Germinal center (tissue), 1 donor: Measurements from ENCODE around the gene F11.
"Not testable (repeated sequence)": the region's sequence is repeated elsewhere in the genome, so short reads cannot be mapped to it uniquely, and the experiment has no call there.

Experiments
- DNase-seq: peaks from one replicate; pipeline ENCODE4 v3.0.0; 2012; ENCODE audit warnings: mixed read lengths, low spot score

Gene F11

GRCh38 chr4:186265683-186266652 is at the start of gene F11:
Gene F11, plus strand, starts transcription at chr4:186266189. Its CDS starts 948 bp downstream, at chr4:186267137.
- no peak for DNase-seq

- DNase-seq, result no peak
These were observed 49.4 kb upstream of the F11 start for GRCh38 chr4:186216465-186217024.

DNA sequence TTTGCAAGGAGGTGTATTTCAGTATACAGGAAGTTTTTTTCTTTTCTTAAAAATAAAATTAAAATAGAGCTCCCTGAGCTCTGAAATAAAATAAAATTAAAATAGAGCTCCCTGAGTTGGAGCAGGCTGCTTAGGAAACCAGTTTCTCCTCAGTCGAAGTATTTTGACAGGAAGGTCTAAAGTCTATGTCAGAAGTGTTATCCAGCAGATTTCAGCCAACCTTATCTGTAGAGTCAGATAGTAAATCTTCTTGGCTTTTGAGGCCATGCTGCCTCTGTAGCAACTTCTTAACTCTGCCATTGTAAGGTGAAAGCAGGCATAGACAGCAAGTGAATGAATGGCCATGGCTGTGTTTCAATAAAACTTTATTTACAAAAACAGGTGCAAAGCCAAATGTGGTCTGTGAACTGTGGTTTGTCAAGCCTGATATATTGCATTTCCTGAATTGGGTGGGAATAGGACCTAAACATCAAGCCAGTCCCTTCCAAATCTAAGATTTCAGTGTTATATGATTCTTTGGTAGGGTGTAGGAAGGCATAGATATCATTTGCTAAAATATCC is 48.2 kb upstream of the F11 start:
- no peak for DNase-seq

GRCh38 chr4:186221624-186222023 is 44.4 kb upstream of the F11 start:
- no peak for DNase-seq

DNA sequence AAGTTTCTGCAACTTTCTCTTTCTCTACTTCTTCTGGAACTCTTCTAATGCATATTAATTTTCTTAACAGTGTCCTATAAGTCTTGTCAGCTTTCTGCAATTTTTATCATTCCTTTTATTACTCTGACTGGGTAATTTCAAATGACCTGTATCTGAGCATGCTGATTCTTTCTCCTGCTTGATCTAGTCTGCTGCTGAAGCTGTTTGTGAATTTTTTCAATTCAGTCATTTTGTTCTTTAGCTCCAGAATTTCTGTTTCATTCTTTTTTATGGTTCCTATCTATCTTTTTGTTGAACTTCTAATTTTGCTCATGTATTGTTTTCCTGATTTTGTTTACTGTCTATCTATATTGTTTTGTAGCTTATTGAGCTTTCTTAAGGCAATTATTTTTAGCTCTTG is 40.1 kb upstream of the F11 start:
- no peak for DNase-seq

DNA sequence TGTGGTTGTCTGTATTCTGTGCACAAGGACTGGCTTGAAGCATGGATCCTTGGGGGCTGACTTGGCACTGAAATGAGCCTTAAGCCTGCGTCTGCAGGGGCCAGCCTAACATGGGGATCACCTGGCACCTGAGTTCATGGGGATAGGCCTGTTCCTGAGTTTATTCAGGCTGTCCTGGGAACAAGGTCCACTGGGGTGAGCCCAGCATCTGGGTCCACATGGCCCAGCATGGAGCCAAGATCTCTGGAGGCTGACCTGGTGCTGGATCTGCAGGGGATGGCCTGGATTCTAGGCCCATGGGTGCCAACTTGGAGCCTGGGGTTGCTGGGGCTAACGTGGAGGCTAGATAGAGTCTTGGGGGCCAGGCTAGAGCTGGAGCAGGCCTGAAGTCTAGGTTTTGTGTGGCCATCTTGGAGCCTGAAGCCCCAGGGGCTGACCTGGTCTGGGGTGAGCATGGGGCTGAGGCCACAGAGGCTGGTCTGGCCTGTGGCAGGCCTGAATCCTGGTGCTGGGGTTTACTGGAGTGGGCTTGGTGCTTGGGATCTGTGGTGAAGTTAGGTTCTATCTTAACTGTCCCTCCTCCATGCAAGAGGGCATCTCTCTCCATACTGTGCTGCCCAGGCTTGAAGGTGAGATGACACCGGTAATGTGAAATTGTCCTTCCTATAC is 39.3 kb upstream of the F11 start:
- DNase-seq, result no peak

GRCh38 chr4:186227221-186227620 is 38.8 kb upstream of the F11 start, which contains the start of gene KLKB1:
Gene KLKB1, plus strand, starts transcription at chr4:186227507. Its CDS starts 689 bp downstream, at chr4:186228196.
- DNase-seq, result no peak

- no peak for DNase-seq
These were observed 38.1 kb upstream of the F11 start for GRCh38 chr4:186227744-186228513.

GRCh38 chr4:186228514-186228894 is 37.5 kb upstream of the F11 start:
- no peak for DNase-seq

DNA sequence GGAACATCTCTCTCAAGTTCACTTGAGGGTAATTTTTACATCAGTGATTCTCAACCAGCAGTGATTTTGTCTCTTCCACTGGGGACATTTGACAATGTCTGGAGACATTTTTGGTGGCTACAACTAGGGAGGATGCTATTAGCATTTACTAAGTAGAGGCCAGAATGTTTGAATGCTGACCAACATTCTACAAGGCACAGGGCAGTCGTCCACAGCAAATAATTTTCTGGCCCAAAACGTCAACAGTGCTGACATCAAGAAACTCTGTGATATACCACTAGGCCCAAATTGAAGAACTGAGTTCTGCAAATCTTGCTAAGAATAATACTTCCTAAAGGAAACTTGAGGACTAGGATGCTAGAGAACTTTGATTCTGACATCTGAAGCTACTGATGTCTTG is 31.6 kb upstream of the F11 start:
- no peak for DNase-seq

GRCh38 chr4:186236126-186236525 is 29.9 kb upstream of the F11 start:
- DNase-seq, result no peak

DNA sequence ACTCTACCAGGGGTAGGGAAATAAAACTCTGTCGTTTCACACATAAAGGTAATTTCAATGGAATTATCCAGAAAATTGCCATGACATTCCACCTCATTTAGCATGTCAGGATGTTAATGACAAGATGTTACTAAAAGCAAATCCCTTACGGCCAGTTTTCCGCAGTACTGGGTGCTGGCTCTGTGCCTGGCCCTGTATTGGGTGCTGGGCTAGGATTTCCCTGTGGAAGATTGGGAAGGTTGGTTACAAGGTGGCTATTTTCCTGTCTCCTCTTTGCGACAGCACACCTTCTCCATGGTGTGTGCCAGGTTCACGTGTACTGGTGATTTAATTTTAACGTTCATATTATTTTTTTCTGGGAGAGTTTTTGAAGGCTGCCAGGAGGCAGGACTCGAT is 25.5 kb upstream of the F11 start:
- DNase-seq, result no peak

GRCh38 chr4:186240848-186241491 is 25.0 kb upstream of the F11 start:
- DNase-seq, result no peak

DNA sequence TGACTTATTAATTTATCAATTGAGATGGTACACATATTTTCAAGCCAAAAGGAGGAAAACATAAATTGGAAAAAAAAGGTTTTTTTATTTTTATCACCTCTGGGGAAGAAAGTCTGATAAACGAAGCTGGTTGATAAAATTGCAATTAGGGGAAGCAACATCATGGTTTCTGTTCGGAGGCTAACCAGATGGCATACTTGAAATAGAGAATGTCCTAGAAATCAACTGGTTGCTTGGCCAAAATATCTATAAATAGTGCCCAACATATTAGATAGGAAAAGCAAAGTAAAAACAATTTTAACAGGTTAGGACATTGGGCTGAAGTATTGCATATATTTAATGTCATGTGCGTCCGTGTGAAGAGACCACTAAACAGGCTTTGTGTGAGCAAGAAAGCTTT is 24.4 kb upstream of the F11 start:
- DNase-seq, result no peak

- not testable (repeated sequence) for DNase-seq
These were observed 24.0 kb upstream of the F11 start for GRCh38 chr4:186242031-186242430.

GRCh38 chr4:186243331-186243730 is 22.7 kb upstream of the F11 start:
- DNase-seq, result no peak

GRCh38 chr4:186244835-186245234 is 21.2 kb upstream of the F11 start:
- DNase-seq, result no peak

DNA sequence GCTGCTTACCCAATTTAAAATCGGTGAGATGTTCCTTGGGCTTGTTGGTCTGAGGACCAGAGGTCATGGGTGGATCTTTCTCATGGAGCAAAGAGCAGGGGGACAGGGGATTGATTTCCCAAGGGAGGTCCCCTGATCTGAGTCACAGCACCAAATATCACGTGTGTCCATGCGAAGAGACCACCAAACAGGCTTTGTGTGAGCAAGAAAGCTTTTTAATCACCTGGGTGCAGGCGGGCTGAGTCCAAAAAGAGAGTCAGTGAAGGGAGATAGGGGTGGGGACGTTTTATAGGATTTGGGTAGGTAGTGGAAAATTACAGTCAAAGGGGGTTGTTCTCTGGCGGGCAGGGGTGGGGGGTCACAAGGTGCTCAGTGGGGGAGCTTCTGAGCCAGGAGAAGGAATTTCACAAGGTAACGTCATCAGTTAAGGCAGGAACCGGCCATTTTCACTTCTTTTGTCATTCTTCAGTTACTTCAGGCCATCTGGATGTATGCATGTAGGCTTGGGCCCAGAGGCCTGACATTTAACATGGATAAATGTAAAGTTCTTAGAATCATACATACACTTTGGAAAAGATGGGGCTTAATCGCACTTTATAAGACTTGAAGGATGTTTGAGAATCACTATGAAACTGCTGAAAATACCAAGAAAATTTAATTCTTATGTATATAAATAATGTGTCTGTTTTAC is 18.8 kb upstream of the F11 start:
- not testable (repeated sequence) for DNase-seq

GRCh38 chr4:186248643-186249042 is 17.3 kb upstream of the F11 start:
- no peak for DNase-seq
